ENCODE data around the gene MRPS27.

Gene MRPS27

DNA sequence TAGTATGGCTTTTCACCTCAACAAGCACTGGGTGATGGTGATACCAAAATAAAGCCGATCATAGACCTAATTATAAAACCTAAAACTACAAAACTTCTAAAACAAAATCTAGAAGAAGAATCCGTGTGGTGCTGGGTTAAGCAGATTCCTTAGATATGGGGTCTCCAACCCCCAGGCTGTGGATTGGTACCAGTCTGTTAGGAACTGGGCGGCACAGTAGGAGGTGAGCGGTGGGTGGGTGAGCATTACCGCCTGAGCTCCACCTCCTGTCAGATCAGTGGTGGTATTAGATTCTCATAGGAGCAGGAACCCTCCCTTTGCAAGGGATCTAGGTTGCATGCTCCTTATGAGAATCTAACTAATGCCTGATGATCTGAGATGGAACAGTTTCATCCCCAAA lies 33.2 kb downstream of the MRPS27 start:
- no peak for DNase-seq

DNA sequence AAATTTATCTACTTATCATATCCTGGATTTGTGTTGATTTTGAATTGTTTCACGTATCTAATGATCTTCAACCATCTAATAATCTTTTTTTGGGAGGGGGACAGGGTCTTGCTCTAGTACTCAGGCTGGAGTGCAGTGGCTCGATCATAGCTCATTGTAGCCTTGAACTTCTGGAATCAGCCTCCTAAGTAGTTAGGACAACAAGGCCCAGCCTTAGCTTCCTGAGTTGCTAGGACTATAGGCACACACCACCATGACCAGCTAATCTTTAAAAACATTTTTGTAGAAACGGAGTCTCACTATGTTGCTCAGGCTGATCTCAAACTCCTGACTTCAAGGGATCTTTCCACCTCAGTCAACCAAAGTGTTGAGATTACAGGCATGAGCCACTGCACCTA lies 34.6 kb downstream of the MRPS27 start:
- DNase-seq = no peak

DNA sequence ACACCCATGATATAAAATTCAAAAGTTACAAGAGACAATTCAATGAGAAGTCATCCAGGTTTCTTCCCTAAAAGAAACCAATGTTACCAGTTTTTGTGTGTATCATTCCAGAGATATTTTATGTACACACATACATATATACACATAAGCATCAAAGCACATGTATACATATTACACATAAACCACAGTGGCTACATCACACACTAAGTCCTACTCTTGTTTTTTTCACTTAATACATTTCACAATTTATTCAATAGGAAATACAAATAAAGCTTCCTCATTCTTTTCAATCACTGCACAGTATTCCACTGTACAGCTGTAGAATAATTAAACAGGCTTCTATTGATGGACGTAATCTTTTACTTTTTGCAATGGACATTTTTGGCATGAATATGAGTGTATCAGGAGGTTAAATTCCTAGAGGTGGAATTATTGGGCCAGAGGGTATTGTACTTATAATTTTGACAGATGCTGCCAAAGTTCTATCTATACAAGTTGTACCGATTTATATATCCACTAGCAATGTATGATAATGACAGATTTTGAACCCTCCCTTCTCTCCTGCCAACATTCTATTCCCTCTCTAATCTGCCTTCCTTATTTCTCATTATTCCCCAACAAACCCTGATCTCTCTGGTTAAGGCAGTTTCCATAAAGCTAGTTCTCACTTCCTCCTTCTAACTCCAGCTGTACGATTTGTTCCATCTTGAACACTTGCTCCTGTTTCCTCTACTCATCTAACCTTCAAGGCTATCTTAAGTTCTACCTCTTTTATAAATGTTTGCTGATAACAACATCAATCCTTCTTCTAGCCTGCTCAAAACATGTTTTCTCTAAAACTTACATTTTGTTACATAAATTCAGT lies 35.2 kb downstream of the MRPS27 start:
- DNase-seq = no peak

DNA sequence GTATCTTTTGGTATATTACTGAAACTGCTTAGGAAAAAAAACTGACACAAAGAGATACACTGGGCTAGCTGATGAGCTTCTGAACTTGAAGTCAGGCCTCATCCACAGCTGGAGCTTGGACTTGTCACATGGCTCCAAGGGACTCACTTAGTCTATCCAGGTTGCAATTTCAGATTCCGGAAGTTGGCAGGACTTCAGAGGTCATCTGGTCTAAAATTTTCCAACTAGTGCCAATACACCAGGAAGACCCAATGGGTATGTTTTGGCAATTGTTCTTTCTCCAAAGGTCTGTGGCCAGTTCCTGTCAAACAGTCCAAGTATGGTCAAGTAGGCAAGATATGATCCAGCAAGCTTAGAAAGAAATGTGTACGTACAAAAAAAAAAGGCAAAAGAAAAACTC lies 36.7 kb downstream of the MRPS27 start:
- DNase-seq = no peak

DNA sequence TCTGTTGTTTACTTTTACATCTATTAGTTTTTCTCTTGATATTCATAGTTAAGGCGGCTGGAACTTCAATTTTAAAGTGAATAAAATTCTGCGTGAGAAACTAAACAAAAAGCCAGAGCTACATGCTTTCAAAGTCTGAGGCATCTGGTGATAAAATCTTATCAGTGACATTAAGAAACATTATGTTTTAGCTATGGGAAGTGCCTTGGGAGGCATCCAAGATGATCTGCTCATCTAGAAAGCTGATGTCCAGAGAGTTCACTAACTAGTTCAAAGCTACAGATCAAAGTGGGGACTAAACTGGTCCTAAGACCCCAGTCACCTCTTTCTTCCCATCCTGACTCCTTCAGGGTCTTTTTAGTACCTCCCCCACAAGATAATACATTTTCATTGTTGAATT lies 37.2 kb downstream of the MRPS27 start:
- DNase-seq = no peak

DNA sequence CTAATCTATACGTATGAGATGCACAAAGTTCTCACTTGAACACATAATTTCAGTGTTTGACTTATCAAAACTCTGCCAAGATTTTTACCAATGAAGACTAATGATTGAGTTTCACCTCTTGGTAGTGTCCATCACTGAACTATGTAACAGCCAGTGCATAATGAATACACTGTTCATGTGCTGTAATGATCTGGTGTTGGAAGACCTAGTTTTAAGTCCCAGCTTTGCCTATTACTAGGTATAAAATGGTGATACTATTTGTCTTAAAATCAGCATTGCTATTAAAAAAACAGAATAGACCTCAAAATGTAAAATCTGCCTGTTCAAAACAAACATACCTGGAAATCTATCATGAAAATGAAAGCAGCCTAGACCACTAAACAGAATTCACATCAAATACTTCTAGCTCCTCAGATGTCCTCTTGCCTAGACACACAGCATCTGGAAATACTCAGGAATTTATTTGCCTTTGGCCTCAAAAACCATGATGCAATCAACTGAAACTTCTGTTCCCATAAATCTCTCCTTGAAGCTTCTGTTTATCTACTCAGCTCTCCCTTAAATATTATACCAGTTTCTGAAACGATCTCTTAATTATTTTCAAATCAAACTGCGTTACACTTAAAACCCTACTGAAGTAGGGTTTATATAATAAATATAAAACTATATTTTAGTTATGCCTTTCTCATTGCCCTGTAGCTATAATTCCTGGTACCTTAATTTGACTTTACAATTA lies 38.1 kb downstream of the MRPS27 start:
- no peak for DNase-seq

DNA sequence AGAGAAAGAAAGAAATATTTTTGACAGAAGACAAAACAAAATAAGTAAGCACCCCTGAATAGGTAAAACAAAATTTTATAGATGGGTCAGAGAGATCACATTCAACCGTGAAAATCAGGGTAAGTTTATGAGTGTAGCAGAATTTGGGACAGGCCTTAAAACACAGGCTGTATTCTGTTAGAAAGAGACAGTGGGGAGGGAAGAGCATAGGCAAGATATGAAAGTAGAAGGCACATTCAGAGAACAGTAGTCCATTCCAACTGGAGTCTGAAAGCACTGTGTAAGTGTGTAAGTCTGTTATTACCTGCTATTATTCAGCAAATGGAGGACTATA lies 38.6 kb downstream of the MRPS27 start:
- no peak for DNase-seq

DNA sequence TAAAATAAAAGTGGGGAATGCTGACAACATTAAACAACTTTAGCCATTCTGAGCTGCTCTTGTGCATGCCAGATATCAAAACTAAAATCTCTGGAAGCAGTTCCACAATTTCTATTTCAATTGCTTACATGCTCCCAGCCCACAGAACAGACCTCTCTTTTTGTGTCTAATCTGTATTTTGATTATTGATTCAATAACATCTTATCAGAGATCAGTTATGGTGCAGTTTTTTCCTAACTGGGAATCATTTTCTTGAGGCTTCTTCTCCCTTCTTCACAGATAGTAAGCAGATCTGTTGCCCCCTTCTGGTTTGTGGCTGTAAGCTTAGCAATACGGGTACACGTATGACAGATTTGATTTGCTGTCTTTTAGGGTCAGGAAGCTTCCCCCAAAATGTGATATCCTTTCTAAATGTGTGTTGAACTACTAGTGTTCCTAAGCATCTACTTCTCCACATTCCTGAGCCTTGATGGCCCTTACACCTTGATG lies 39.4 kb downstream of the MRPS27 start:
- no peak for DNase-seq

DNA sequence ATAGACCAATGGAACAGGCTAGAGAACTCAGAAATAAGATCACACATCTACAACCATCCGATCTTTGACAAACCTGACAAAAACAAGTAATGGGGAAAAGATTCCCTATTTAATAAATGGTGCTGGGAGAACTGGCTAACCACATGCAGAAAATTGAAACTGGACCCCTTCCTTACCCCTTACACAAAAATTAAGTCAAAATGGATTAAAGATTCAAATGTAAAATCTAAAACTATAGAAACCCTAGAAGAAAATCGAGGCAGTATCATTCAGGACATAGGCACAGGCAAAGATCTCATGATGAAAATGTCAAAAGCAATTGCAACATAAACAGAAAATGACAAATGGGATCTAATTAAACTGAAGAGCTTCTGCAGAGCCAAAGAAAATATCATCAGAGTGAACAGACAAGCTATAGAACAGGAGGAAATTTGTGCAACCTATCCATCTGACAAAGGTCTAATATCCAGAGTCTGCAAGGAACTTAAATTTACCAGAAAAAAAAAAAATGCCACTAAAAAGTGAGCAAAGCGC lies 43.8 kb downstream of the MRPS27 start:
- DNase-seq = no peak

DNA sequence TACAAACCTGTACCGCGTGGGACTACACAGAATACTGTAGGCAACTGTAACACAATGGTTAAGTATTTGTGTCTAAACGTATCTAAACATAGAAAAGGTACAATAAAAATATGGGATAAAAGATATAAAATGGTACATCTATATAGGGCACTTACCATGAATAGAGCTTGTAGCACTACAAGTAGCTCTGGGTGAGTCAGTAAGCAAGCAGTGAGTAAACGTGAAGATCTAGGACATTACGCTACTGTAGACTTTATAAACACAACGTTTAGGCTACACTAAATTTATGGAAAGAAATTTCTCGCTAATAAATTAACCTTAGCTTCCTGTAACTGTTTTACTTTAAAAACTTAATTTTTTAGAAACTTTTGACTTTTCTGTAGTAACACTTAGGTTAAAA lies 46.5 kb downstream of the MRPS27 start:
- DNase-seq = no peak

DNA sequence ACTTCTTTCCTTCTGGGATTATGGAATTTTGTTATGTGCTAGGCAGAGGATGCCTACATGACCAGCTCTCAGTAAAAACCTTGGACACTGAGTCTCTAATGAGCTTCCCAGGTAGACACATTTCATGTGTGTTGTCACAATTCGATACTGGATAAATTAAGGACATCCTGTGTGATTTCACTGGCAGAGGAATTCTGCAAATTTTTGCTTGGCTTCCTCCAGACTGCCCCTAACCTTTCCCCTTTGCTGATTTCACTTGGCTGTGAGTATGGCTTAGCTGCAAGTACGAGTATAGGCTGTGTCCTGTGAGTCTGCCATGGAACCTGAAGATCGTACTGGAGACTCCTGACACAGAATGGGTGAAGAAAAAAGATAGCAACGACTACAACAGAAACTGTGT lies 47.6 kb downstream of the MRPS27 start:
- DNase-seq = no peak

DNA sequence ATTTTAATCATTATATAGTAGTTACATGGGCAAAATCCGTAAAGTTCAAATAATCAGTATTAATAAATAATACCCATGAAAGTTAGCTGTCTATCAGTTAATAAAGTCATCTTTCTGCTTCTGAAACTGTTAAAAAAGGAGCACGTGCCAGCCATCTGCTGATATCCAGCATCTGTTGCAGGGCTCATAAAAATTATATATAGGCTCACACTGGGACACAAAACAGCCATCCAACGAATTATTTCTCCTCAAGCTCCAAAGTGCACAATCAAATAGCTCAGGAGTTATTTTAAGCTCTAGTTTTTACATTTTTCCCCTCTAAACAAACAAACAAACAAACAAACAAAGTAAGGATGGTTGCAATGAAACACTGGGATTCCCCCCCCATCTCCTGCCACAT lies 48.3 kb downstream of the MRPS27 start:
- DNase-seq = no peak

DNA sequence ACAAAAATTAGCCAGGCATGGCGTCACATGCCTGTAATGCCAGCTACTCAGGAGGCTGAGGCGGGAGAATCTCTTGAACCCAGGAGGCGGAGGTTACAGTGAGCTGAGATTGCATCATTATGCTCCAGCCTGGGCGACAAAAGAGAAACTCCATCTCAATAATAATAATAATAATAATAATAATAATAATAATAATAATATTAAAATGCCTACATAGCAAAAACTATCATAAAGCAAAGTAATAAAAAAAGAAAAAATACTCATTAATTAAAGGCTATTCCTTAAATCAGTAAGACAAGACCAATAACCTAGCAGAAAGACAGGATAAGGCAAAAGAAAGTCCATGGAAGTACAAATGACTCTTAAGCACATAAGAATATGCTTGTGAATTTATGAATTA lies 50.0 kb downstream of the MRPS27 start:
- DNase-seq = no peak

DNA sequence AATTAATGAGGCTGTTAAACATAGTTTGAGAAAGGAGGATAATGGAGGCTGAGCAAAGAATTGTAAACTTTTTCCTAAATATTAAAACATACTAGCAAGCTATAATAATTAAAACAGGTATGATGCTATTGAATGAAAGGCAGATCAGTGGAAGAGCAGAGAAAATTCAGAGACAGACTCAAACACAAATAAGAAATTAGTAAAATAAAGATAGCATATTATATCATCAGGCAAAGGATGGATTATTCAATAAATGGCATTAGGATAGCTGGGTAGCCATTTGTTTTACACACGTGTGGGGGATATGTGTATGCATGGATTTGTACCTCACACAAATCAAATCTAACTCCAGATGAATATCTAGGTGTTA lies 50.6 kb downstream of the MRPS27 start:
- DNase-seq = no peak

DNA sequence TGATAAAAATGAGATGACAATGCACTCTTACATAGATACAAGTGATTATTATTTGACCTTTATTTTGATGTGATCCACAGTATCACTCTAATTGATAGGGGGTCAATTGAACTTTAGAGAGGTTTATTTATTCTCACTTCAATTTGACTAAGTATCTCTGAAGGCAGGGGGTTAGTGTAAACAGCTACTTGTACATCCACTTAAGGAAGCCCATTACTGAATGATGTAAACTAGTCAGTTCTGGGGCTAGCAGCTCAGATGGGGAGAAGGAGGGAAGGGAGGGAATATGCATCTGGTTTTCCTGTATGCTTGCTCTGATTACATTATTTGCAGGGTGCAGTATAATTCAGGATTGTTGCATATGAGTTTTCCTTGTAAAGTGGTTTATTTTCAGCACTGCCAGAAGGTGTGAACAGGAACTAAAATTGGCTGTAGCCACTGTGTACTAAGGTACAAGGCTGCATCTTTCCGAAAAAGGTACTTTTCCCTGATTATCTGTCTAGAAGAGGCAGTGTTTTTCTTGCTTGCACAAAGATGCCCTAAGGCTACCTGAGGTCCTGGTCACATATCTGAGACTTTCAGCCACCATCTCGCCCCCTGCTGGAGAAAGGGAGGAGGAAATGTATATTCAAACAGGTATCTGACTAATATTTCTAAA lies 51.2 kb downstream of the MRPS27 start:
- DNase-seq = peak; percentile 57

DNA sequence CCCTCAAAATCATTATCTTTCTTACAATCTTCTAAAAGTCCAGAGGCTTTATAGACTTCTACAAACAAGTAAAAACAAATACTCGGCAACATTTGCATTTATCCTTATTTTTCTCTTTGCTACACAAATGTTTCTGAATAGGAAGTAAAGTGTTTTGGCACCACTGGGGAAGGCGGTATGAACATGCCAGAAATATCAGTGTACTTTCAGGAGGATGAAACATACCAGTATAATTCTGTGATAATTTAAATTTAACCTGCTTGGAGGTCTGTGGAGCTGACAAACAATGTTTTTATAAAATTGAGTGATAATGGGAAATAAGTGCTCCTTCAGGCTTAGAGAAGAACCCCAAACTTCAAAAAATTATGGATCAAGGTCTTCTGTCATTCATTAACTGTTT lies 51.8 kb downstream of the MRPS27 start:
- no peak for DNase-seq

DNA sequence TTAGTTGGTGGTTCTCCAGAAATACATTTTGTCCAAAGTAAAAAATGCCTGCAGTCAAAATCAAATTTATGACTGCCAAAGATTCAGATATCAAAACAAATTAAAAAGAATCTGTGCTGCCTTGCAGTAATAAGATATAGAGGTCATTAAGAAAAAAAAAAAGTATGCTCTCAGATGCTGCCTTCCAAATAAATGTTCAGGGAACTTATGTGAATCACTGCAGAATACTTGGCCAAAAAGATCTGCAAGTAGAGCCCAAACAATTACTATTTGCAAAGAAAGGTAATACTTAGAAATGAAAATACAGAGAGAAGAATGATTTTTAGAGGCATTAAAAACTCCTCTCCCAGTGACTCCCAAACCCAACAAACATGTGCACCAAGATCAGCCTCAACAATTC lies 52.4 kb downstream of the MRPS27 start:
- DNase-seq = no peak

DNA sequence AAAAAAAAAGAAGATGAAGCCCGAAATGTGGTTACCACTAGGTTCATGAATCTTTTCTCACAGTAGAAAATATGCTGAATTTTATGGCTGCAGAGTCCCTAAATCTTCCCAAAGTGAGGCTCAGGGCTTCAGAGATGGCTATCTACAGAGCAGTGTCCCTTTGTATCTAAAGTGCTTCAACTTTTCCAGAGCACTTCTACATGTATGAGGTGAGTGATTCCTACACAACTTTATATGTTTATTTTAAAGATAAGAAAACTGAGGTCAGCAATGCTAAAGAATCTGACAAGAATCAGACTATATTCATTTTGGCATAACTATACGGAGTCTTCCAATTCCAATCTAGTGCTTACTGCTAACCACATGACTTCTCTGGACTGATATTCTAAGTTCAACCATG lies 53.2 kb downstream of the MRPS27 start:
- DNase-seq = no peak

DNA sequence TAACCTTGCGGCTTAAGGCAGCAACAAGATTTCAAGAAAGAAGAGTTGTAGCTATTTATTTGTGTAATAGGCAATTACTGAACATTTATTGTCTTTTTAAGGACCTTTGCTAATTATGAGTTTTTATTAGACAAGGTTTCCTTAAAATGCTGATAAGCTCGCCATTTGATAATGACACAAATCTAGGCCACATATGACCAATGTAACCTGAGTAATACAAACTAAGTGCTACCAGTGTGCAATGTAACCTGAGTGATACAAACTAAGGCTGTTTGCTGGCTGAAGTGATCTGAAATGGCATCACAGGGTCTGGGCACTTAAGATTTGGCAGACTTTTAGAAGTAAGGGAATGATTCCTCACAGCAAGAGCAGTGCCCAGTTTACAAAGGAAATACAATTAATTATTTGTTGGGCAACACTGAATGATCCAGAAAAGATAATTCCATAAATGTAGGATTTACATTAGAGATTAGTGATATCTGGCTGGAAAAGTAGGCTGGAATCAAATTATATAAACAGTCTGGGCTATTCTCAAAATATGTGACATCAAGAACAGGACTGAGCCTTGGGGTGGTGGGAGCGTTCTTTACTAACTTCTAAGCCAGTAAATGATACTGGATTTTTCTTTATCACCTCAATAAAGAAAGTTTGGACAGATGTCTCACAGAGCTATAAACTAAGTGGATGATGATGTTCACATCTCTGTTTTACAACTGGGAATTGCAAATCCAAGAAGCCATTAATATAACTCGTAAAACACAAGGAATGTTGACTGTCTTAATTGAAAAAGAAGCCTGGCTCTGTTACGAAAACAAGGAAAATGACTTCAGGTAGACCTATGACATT lies 54.8 kb downstream of the MRPS27 start:
- DNase-seq = no peak

DNA sequence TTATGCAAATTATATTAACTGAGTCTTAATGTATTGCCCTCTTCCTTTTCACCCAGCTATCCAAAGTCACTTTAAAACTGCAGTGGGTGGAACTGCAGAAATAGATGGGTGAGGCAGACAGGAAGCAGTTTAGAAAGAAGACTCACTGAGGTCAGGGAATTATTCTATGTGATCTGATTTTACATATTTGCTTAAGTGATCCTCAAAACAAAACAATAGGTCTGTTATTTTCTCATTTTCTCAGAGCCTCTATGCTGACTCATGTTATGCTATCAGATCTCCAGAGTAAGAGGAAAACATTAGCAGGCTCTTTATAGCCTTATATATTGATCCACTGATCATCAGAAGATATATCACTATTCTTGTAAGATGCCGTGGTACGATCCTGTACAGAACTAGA lies 63.5 kb downstream of the MRPS27 start:
- DNase-seq = no peak

DNA sequence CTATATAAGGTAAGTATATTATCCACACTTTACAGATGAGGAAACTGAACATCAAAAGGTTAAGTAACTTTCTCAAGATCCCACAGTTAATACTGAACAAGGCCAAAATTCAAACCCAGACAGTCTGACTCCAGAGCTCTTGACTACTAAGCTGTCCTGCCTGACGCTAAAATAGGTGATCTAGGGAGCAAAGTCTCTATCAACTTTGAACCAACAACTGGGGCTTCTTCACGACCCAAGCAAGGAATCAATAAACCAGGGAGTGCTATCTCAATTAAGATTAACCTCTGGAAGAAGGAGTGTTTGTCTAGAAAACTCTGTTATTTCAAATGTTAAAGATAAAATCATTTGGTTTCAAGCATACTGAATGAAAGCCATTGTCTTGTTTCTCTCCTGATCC lies 64.4 kb downstream of the MRPS27 start:
- no peak for DNase-seq

DNA sequence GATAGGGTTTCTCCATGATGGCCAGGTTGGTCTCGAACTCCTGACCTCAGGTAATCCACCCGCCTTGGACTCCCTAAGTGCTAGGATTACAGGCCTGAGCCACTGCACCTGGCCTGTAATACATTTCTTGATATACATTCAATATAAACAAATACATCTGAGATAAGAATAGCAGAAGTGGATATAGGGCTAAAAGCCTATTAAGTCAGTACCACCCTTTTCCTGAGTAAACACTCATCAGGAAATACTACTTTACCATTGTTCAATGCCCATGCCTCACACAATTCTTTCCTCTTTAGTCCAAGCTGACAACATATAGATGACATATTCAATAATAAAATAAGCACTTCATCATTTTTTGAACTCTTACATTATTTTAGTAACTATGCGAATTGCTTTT lies 64.8 kb downstream of the MRPS27 start:
- no peak for DNase-seq

All from CD4-positive, alpha-beta T cell treated with Interleukin-10 for 1 hour (primary cell).